Transverse colon (tissue), 4 donors: ENCODE results near the gene CNIH4. TPM values are rescaled to one million over a fixed set of nuclear protein-coding genes. Genes with fewer than 3 reads are reported as not detected.
"Not testable (repeated sequence)": the region's sequence is repeated elsewhere in the genome, so short reads cannot be mapped to it uniquely, and the experiment has no call there.

ENCODE experiments used
- DNase-seq: peaks from one replicate; pipeline ENCODE4 v3.0.0-alpha.2; 2019
- H3K27ac ChIP-seq, 4 donors: fragments of 200-600 bp; sonication (generic); 2 replicates each; pipeline ENCODE4 v1.5.1; 2016 to 2018; ENCODE audit warnings: inconsistent platforms in 4 of 4
- H3K27me3 ChIP-seq: fragments of 200-600 bp; sonication (generic); 2 replicates; pipeline ENCODE4 v1.5.1; 2017; ENCODE audit warnings: inconsistent platforms
- H3K36me3 ChIP-seq, 4 donors: fragments of 200-600 bp; sonication (generic); 2 replicates each; pipeline ENCODE4 v1.5.1; 2017 to 2019; ENCODE audit warnings: inconsistent platforms in 4 of 4
- H3K4me1 ChIP-seq, 4 donors: fragments of 200-600 bp; sonication (generic); 2 replicates each; pipeline ENCODE4 v1.5.1; 2017 to 2020; ENCODE audit warnings: inconsistent platforms in 4 of 4
- H3K4me3 ChIP-seq, 4 donors: fragments of 200-600 bp; sonication (generic); 1 replicate in 1 of 4; 2 replicates in 3 of 4; pipeline versions ENCODE4 v1.5.1 to v1.6.1; 2017 to 2019; ENCODE audit warnings: inconsistent platforms in 4 of 4
- H3K9me3 ChIP-seq, 2 donors: fragments of 200-600 bp; sonication (generic); 2 replicates each; pipeline ENCODE4 v1.5.1; 2017 to 2019; ENCODE audit warnings: inconsistent platforms in 2 of 2
- CTCF ChIP-seq, 5 experiments: fragments of 200-600 bp in 3 of 5; fragments of 450-650 bp in 2 of 5; sonication (generic) in 3 of 5; IDR thresholded peaks; 1 replicate in 2 of 5; 2 replicates in 3 of 5; pipeline ENCODE4 v1.5.1; 2016 to 2017; ENCODE audit warnings: antibody characterized with exemption in 5 of 5, inconsistent platforms in 3 of 5, mild to moderate bottlenecking in 2 of 5, moderate library complexity in 1 of 5
- EP300 ChIP-seq: sonication (generic); formaldehyde crosslinking; IDR thresholded peaks from one replicate; pipeline ENCODE4 v1.6.1; 2017; ENCODE audit warnings: antibody characterized with exemption, low read depth
- POLR2A ChIP-seq: fragments of 450-650 bp; IDR thresholded peaks from one replicate; pipeline ENCODE4 v1.6.1; 2016; ENCODE audit warnings: antibody characterized with exemption, mild to moderate bottlenecking, moderate library complexity
- POLR2AphosphoS5 ChIP-seq, 3 donors: sonication (generic); formaldehyde crosslinking; IDR thresholded peaks; one replicate each; pipeline ENCODE4 v1.6.1; 2016; ENCODE audit warnings: antibody characterized with exemption in 3 of 3
- WGBS, 2 donors: methylation state at CpG; one replicate each; pipeline ENCODE4 v1.1.5; 2018; ENCODE audit warnings: low coverage in 1 of 2; 5-methylcytosine and 5-hydroxymethylcytosine counted together
- in situ Hi-C, 4 donors: fragments of 200-750 bp; cut with MboI; loops; one replicate each; pipeline versions ENCODE4 v1.15.0 to v1.15.1; 2017; ENCODE audit warnings: low sequenced_read_pairs in 3 of 4, low pct_ligation_motif_present in 1 of 4, low pct_unique_long_range_greater_than_20kb in 1 of 4
- intact Hi-C: fragments of 100-400 bp; cut with DNase I; formaldehyde crosslinking; loops from one replicate; pipeline ENCODE4 v1.15.1; 2023; ENCODE audit warnings: low total_unique reads
- total RNA-seq, 4 donors: library from RNA; depleted of rRNA; stranded (reverse); fragments of >200 nt; gene quantifications; one replicate each; pipeline ENCODE4 v1.1.0, GENCODE V29; 2016

CNIH4 gene
- 10 to 100 TPM; 33.0 to 48.7 (median 42.0) TPM for total RNA-seq

- in situ Hi-C loops (no loop called here), intact Hi-C loops (loop anchor here (5.0 kb wide), 1 partner anchor 80 kb away; no protein-coding TSS in a partner anchor)
- Histone ChIP-seq H3K4me3 (peak within 1 kb of the TSS; percentile 51 to 97 (median 88)), H3K27me3 (no peaks in the 10 kb centered on the region), H3K36me3 (no peaks in the 10 kb centered on the region), H3K9me3 (no peaks in the 10 kb centered on the region), H3K4me1 (peaks cover 7 to 58% (median 28%) of the 10 kb centered on the region in 4 donors), H3K27ac (peak within 1 kb of the TSS; percentile 86 to 97 (median 94))
- TF ChIP-seq CTCF (IDR thresholded peaks at IDR 0.05) (no peak), POLR2A (peak; percentile 89), EP300 (no peak), POLR2AphosphoS5 (IDR thresholded peaks at IDR 0.05) (peak; percentile 97 to 99 (median 99))
- WGBS, 2 donors = 0% methylated on average over 70 of the region's 78 CpGs; no CpG with 5 or more reads in 1 of the 2 donors
- peak; percentile 92 for DNase-seq
Measured at GRCh38 chr1:224356685-224357625, at the start of gene CNIH4. CNIH4 (plus strand) TSS chr1:224356879; CDS start chr1:224356925, 46 bp downstream.

- peaks cover 0 to 68% (median 25%) of the 10 kb centered on the region in 4 donors for H3K36me3 ChIP-seq
Measured at GRCh38 chr1:224308064-224308463, 48.6 kb upstream of the CNIH4 start.

GRCh38 chr1:224311503-224311902, 45.2 kb upstream of the CNIH4 start:
- H3K27me3 ChIP-seq, H3K27ac ChIP-seq, H3K4me1 ChIP-seq, H3K9me3 ChIP-seq, DNase-seq, intact Hi-C loops, H3K4me3 ChIP-seq: not testable (repeated sequence)
- WGBS, 2 donors = 93 to 100% methylated on average over 1 of the region's 1 CpG
- H3K36me3 ChIP-seq = peaks cover 0 to 51% (median 11%) of the 10 kb centered on the region in 4 donors
- in situ Hi-C loops = loop anchor here in 1 of 4 donors (25.0 kb wide), 1 partner anchor 199 kb away; the partner anchor contains the start of gene FBXO28

More at GRCh38 chr1:224308064-224308463, 48.6 kb upstream of the CNIH4 start:
- Histone ChIP-seq H3K9me3 (no peaks in the 10 kb centered on the region), H3K27me3 (no peaks in the 10 kb centered on the region), H3K27ac (no peak overlapping the region), H3K4me3 (no peak overlapping the region), H3K4me1 (no peaks in the 10 kb centered on the region)
- intact Hi-C loops (no loop called here), in situ Hi-C loops (loop anchor here in 1 of 4 donors (25.0 kb wide), 1 partner anchor 196 kb away; the partner anchor contains the start of gene FBXO28)
- 87 to 92% methylated on average over 3 of the region's 3 CpGs for WGBS, 2 donors
- no peak for DNase-seq
- no peak for TF ChIP-seq POLR2A
- TF ChIP-seq CTCF (IDR thresholded peaks at IDR 0.05) = no peak
- no peak for TF ChIP-seq EP300

- H3K36me3 ChIP-seq = peaks cover 0 to 51% (median 9%) of the 10 kb centered on the region in 4 donors
- 90 to 95% methylated on average over 2 of the region's 2 CpGs for WGBS, 2 donors
- no peak for DNase-seq
Measured at GRCh38 chr1:224312025-224312424, 44.7 kb upstream of the CNIH4 start.

More at GRCh38 chr1:224312025-224312424, 44.7 kb upstream of the CNIH4 start:
- H3K9me3 ChIP-seq = no peaks in the 10 kb centered on the region
- H3K4me3 ChIP-seq = no peak overlapping the region
- peaks cover 0 to under 1% (median 0%) of the 10 kb centered on the region in 4 donors for H3K4me1 ChIP-seq
- H3K27me3 ChIP-seq = no peaks in the 10 kb centered on the region
- intact Hi-C loops = no loop called here
- no peak for TF ChIP-seq POLR2AphosphoS5 (IDR thresholded peaks at IDR 0.05)
- TF ChIP-seq EP300 = no peak
- TF ChIP-seq CTCF (IDR thresholded peaks at IDR 0.05) = no peak
- no peak for TF ChIP-seq POLR2A
- in situ Hi-C loops = loop anchor here in 1 of 4 donors (25.0 kb wide), 1 partner anchor 200 kb away; the partner anchor contains the start of gene FBXO28
- H3K27ac ChIP-seq = no peak overlapping the region
